ENCODE data around the gene SLC4A5. TPM values are rescaled to one million over a fixed set of nuclear protein-coding genes. Genes with fewer than 3 reads are reported as not detected.

SLC4A5 gene
- total RNA-seq, 4 donors from 2014 or later: 18.3 to 94.5 (median 59.8) TPM

DNA sequence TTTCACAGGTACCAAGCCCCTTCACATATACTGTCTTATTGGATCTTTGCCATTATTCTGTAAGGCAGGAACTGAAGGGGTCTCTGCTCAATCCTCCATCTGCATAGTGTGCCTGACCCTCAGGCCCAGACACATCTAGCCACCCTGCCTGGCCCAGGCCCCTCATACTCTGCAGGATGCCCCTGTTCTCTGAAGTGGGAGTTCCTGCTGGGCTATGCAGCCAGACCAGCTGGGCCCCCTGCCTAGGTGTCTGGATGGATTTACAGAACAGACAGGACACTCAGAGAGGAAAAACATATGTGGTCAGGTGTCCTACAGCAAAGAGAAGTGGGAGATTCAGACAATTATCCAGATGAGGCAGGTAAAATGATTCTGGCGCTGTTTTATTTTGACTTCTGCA is 42.0 kb downstream of the SLC4A5 start:
- no peak for TF ChIP-seq POLR2A (IDR thresholded peaks at IDR 0.05)
- H3K4me3 ChIP-seq (replicated peaks in 1 of 3): no peak overlapping the region
- H3K27ac ChIP-seq: no peak overlapping the region
- no peaks in the 10 kb centered on the region for H3K27me3 ChIP-seq
- intact Hi-C loops (cut with DNase I): no loop called here
- no peak for DNase-seq
- H3K36me3 ChIP-seq: no peaks in the 10 kb centered on the region
- peaks cover 18 to 25% of the 10 kb centered on the region in 2 donors for H3K4me1 ChIP-seq
- H3K9me3 ChIP-seq: no peaks in the 10 kb centered on the region
- 95 to 100% methylated on average over 1 of the region's 1 CpG for WGBS, 2 donors

DNA sequence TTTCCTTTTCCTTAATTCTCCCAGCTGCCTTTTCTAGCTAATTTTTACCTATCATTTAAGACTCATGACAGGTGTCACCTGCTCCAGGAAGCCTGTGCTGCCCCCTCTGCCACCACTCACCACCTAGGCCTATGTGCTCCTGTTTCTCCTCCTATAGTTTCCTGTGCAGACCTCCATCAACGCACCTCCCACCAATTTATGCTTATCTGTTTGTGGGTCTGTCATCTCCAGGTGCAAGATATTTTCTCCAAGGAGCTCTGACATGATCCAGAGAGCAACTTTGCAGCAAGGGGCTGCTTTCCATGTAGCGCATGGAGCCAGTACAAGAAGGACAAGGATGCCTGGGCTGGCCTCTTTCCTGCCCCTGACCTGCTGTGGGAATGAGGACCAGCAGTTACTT is 42.7 kb downstream of the SLC4A5 start:
- Histone ChIP-seq H3K4me3 (replicated peaks in 1 of 3) (no peak overlapping the region), H3K27me3 (no peaks in the 10 kb centered on the region), H3K4me1 (peaks cover 18 to 25% of the 10 kb centered on the region in 2 donors), H3K9me3 (no peaks in the 10 kb centered on the region), H3K36me3 (no peaks in the 10 kb centered on the region), H3K27ac (no peak overlapping the region)
- DNase-seq: no peak
- TF ChIP-seq, protein P1, sequence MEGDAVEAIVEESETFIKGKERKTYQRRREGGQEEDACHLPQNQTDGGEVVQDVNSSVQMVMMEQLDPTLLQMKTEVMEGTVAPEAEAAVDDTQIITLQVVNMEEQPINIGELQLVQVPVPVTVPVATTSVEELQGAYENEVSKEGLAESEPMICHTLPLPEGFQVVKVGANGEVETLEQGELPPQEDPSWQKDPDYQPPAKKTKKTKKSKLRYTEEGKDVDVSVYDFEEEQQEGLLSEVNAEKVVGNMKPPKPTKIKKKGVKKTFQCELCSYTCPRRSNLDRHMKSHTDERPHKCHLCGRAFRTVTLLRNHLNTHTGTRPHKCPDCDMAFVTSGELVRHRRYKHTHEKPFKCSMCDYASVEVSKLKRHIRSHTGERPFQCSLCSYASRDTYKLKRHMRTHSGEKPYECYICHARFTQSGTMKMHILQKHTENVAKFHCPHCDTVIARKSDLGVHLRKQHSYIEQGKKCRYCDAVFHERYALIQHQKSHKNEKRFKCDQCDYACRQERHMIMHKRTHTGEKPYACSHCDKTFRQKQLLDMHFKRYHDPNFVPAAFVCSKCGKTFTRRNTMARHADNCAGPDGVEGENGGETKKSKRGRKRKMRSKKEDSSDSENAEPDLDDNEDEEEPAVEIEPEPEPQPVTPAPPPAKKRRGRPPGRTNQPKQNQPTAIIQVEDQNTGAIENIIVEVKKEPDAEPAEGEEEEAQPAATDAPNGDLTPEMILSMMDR (IDR thresholded peaks at IDR 0.05): no peak
- TF ChIP-seq POLR2A (IDR thresholded peaks at IDR 0.05): no peak
- 94 to 95% methylated on average over 2 of the region's 2 CpGs for WGBS, 2 donors
- intact Hi-C loops (cut with DNase I): no loop called here

DNA sequence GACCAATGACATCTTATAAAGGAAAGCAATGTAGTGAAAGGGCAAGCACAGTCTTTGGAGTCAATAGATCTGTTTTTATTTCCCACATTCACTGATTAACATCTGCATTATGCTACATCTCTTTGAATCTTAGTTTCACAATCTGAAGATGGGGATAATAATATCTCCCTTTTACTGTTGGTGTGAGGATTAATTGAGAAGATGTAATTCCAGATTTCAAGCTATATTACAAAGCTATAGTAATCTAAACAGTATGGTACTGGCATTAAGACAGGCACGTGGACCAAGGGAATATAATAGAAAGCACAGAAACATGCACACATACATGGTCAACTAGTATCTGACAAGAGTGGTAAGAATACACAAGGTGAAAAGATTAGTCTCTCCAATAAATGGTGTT is 45.3 kb downstream of the SLC4A5 start:
- no peak overlapping the region for H3K4me3 ChIP-seq (replicated peaks in 1 of 3)
- DNase-seq: no peak
- no peaks in the 10 kb centered on the region for H3K9me3 ChIP-seq
- intact Hi-C loops (cut with DNase I): no loop called here
- H3K4me1 ChIP-seq: peaks cover 13 to 26% of the 10 kb centered on the region in 2 donors
- TF ChIP-seq, protein P1 (IDR thresholded peaks at IDR 0.05): no peak
- no peak for TF ChIP-seq POLR2A (IDR thresholded peaks at IDR 0.05)
- H3K27me3 ChIP-seq: no peaks in the 10 kb centered on the region
- H3K27ac ChIP-seq: peak overlapping the region in 2 of 3 donors; percentile 44 to 54
- H3K36me3 ChIP-seq: no peaks in the 10 kb centered on the region
- WGBS, 2 donors: 93% methylated on average over 1 of the region's 1 CpG

DNA sequence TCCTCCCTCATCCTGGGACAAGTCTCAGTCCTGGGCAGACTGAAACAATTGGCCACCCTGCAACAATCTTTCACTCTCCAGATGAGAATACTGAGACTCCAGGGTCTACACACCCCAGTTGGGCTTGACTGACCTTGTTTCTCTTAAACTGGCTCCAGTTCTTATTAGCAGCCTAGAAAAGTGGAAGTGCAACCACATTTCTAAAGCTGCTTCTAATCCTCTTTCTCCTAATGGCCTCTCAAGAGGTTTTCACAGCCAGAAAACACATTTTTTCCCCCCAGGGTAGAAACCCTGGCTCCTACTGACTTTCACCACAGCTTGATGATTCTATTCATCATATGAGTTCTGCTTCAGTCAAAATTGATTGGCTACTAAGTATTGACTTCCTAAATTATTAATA is 45.8 kb downstream of the SLC4A5 start:
- Histone ChIP-seq H3K4me3 (replicated peaks in 1 of 3) (no peak overlapping the region), H3K9me3 (no peaks in the 10 kb centered on the region), H3K36me3 (no peaks in the 10 kb centered on the region), H3K27me3 (no peaks in the 10 kb centered on the region), H3K27ac (peak overlapping the region; percentile 38 to 54 (median 44)), H3K4me1 (peaks cover 19 to 32% of the 10 kb centered on the region in 2 donors)
- intact Hi-C loops (cut with DNase I): no loop called here
- DNase-seq: no peak
- TF ChIP-seq, protein P1 (IDR thresholded peaks at IDR 0.05): no peak
- no peak for TF ChIP-seq POLR2A (IDR thresholded peaks at IDR 0.05)

DNA sequence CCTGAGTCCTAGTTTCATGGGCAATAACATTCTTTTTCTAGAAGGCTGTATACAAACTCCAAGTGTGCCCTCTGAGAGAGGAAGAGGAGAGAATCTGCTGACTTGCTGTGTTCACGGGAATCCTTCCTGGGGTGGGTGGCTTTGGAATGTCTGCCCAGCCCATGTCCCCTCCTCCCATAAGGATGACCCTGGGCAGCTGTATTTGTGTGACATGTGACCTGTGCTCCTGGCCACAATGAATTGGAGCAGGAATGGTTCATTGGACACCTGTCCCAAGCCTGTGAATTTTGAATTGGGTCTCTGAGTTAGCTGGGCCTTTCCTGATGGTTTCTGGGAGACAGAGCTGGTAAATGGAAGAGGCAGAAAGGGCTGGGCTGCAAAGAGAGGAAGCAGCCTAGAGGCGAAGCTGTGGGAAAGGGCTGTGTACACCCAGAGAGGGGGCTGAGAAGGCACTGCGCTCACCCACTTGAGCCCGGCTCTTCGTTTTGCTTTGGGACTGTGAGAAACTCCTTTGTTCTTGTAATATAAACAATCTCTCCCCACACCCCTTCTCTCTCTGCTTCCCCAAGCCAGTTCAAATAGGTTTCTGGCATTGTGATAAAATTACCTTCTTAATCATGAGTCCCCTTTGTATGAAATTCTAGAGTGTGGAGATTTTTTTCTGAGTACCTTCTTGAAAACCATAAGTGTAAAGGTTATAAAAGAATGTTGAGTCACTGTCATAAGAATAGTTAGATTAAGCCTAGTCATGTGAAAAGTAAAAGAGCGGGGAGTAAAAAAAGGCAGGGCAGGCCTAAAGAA is 49.8 kb downstream of the SLC4A5 start:
- no peaks in the 10 kb centered on the region for H3K27me3 ChIP-seq
- H3K36me3 ChIP-seq: no peaks in the 10 kb centered on the region
- H3K9me3 ChIP-seq: no peaks in the 10 kb centered on the region
- DNase-seq: peak; percentile 78 to 84
- no peak overlapping the region for H3K4me3 ChIP-seq (replicated peaks in 1 of 3)
- intact Hi-C loops (cut with DNase I): no loop called here
- H3K27ac ChIP-seq: peak overlapping the region; percentile 87 to 96 (median 94)
- H3K4me1 ChIP-seq: peaks cover 53 to 69% of the 10 kb centered on the region in 2 donors
- TF ChIP-seq, protein P1 (IDR thresholded peaks at IDR 0.05): no peak
- TF ChIP-seq POLR2A (IDR thresholded peaks at IDR 0.05): peak in 1 of 2 donors; percentile 23
- WGBS, 2 donors: 24 to 52% methylated on average over 6 of the region's 6 CpGs

Measured in thyroid gland (tissue), 4 donors.